Pancreas (tissue), 10 donors: ENCODE results near the gene VGF. TPM values are rescaled to one million over a fixed set of nuclear protein-coding genes. Genes with fewer than 3 reads are reported as not detected.

Source experiments
- ATAC-seq, 4 donors: fragments of 200-7000 bp; cut with Tn5 transposase; one replicate each; pipeline versions ENCODE4 v1.8.0 to v1.9.1; 2020; ENCODE audit warnings: mild to moderate bottlenecking in 4 of 4, moderate library complexity in 4 of 4
- DNase-seq, 6 donors: peaks; one replicate each; pipeline ENCODE4 v3.0.0-alpha.2; 2020
- FAIRE-seq: peaks from 2 replicates; lab custom pipeline; 2012; peaks lifted over from hg19 to GRCh38; lab: Jason Lieb, UNC
- H3K27ac ChIP-seq, 4 donors: fragments of 200-600 bp; sonication (generic); 1 replicate in 3 of 4; 2 replicates in 1 of 4; pipeline versions ENCODE4 v1.5.0 to v1.8.0; 2020
- H3K27me3 ChIP-seq, 4 donors: fragments of 200-600 bp; one replicate each; pipeline ENCODE4 v1.8.0; 2021
- H3K36me3 ChIP-seq, 3 donors: fragments of 200-600 bp; sonication (generic) in 1 of 3; one replicate each; pipeline versions ENCODE4 v1.5.0 to v1.8.0; 2020 to 2021
- H3K4me1 ChIP-seq, 3 donors: fragments of 200-600 bp; one replicate each; pipeline ENCODE4 v1.8.0; 2021
- H3K4me3 ChIP-seq, 4 donors: fragments of 200-600 bp; sonication (generic) in 2 of 4; one replicate each; pipeline versions ENCODE4 v1.5.0 to v1.8.0; 2020 to 2021
- H3K9me3 ChIP-seq, 4 donors: fragments of 200-600 bp; one replicate each; pipeline ENCODE4 v1.8.0; 2021
- CTCF ChIP-seq, 4 donors: fragments of 200-600 bp; sonication (generic) in 3 of 4; IDR thresholded peaks; one replicate each; pipeline versions ENCODE4 v1.5.0 to v1.8.0; 2021; ENCODE audit warnings: antibody characterized with exemption in 4 of 4
- WGBS, 2 donors: extraction: QIAGEN DNeasy Blood & Tissue Kit; methylation state at CpG; one replicate each; pipeline ENCODE4 v1.1.7; 2013; 5-methylcytosine and 5-hydroxymethylcytosine counted together
- intact Hi-C, 3 donors: fragments of 100-400 bp; cut with DNase I; formaldehyde crosslinking; loops; one replicate each; pipeline versions ENCODE4 v1.11.1 to v1.14.2; 2022
- polyA plus RNA-seq, 2 donors: library from polyadenylated mRNA; stranded (reverse); fragments of 200-250 nt; gene quantifications; one replicate each; pipeline ENCODE4 v1.2.3, GENCODE V29; 2013
- total RNA-seq, 6 donors: library from RNA; stranded (reverse); fragmentation: NEBNext Ultra II Directional in 4 of 6; extraction: Animal tissue kit (Norgen Biotek cat#: 25700) in 4 of 6; gene quantifications; one replicate each; pipeline versions ENCODE4 v1.2.1 to v1.2.4, GENCODE V29; 2021 to 2023
- donor health status: healthy with polysubstance abuse.
- donor health status: DM: no; HTN: no; CAD: no; lungs with moderate emphysema.
- donor health status: DM: no; HTN: no; CAD: no.
- donor health status: control.
- donor health status: control.
- donor health status: Bipolar disorder and iron deficiency.
- donor health status: DM: yes; HTN: yes; CAD: no.
- donor health status: DM: no; HTN: no; CAD: no.
- donor health status: DM: no; HTN: no; CAD: no.
- donor health status: DM: yes; HTN: yes; CAD: no.

The VGF gene
- total and polyA plus RNA-seq, 8 donors: 1.3 to 82.7 (median 22.4) TPM

GRCh38 chr7:101172854-101173751 lies 7.7 kb upstream of the VGF start:
- no peak overlapping the region for H3K27ac ChIP-seq
- peaks cover 8 to 13% (median 12%) of the 10 kb centered on the region in 3 donors for H3K4me1 ChIP-seq
- H3K27me3 ChIP-seq: peaks cover 0 to 53% (median 7%) of the 10 kb centered on the region in 4 donors
- peak overlapping the region in 2 of 4 donors; percentile 16 to 26 for H3K4me3 ChIP-seq
- intact Hi-C loops: no loop called here
- DNase-seq: peak; percentile 76 to 95 (median 90)
- 2% methylated on average over 39 to 53 of the region's 53 CpGs for WGBS, 2 donors
- ATAC-seq: peak; percentile 77 to 87 (median 86)
- FAIRE-seq: no peak
- no peaks in the 10 kb centered on the region for H3K9me3 ChIP-seq
- H3K36me3 ChIP-seq: no peaks in the 10 kb centered on the region
- no peak for TF ChIP-seq CTCF (IDR thresholded peaks at IDR 0.05)

DNA sequence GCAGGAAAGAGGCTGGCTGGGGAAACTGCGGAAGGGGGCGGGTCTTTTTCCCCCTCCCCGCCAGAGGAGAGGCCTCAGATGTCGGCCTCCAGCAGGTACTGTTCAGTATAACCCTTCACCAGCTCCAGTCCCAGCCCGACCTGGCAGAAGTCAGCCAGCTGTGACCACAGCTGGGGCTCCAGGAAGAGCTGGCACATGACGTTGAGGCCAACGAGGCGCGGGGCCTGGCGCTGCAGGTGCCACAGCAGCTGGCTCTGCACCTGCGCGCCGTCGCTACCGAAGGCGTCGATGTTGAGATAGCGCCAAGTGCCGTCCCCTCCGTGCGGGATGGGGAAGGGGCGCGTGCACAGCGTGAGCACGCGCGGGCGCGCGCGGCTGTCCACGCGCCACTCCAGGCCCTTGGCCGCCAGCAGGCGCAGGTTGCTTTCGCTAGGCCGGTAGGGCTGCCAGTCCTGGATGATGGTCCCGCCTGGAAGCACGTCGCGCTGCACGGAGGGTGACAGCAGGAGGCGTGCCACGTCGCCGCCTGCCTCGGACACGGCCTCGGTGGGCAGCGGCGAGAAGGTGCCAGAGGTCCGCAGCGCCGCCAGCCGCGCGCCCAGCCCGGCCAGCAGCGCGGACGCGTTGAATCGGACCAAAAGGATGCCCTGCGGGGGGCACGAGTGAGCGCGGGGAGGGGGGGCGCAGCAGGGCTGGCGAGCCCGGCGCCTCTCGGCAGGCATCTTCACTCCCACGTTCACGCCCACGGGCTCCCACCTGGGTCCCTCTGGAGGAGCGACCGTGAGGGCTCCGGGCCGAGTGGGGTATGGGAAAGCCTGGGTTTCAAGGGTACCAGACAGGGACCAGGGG lies 6.9 kb upstream of the VGF start:
- intact Hi-C loops: no loop called here
- no peaks in the 10 kb centered on the region for H3K36me3 ChIP-seq
- peak in 1 of 6 donors; percentile 48 for DNase-seq
- H3K4me3 ChIP-seq: peak overlapping the region in 1 of 4 donors; percentile 26
- ATAC-seq: peak in 2 of 4 donors; percentile 8 to 25
- H3K27ac ChIP-seq: no peak overlapping the region
- H3K4me1 ChIP-seq: peaks cover 8 to 13% (median 12%) of the 10 kb centered on the region in 3 donors
- no peak for TF ChIP-seq CTCF (IDR thresholded peaks at IDR 0.05)
- FAIRE-seq: no peak
- no peaks in the 10 kb centered on the region for H3K9me3 ChIP-seq
- 0 to 2% methylated on average over 47 to 79 of the region's 79 CpGs for WGBS, 2 donors
- peaks cover 0 to 53% (median 7%) of the 10 kb centered on the region in 4 donors for H3K27me3 ChIP-seq

- ATAC-seq (no peak), DNase-seq (no peak), FAIRE-seq (no peak)
- peaks cover 8 to 13% (median 12%) of the 10 kb centered on the region in 3 donors for H3K4me1 ChIP-seq
- no peaks in the 10 kb centered on the region for H3K9me3 ChIP-seq
- 2 to 6% methylated on average over 13 of the region's 13 CpGs for WGBS, 2 donors
- H3K4me3 ChIP-seq: no peak overlapping the region
- H3K27ac ChIP-seq: no peak overlapping the region
- H3K36me3 ChIP-seq: no peaks in the 10 kb centered on the region
- peaks cover 0 to 53% (median 7%) of the 10 kb centered on the region in 4 donors for H3K27me3 ChIP-seq
- intact Hi-C loops: no loop called here
- no peak for TF ChIP-seq CTCF (IDR thresholded peaks at IDR 0.05)
Observed at GRCh38 chr7:101171442-101171837, 6.1 kb upstream of the VGF start.

DNA sequence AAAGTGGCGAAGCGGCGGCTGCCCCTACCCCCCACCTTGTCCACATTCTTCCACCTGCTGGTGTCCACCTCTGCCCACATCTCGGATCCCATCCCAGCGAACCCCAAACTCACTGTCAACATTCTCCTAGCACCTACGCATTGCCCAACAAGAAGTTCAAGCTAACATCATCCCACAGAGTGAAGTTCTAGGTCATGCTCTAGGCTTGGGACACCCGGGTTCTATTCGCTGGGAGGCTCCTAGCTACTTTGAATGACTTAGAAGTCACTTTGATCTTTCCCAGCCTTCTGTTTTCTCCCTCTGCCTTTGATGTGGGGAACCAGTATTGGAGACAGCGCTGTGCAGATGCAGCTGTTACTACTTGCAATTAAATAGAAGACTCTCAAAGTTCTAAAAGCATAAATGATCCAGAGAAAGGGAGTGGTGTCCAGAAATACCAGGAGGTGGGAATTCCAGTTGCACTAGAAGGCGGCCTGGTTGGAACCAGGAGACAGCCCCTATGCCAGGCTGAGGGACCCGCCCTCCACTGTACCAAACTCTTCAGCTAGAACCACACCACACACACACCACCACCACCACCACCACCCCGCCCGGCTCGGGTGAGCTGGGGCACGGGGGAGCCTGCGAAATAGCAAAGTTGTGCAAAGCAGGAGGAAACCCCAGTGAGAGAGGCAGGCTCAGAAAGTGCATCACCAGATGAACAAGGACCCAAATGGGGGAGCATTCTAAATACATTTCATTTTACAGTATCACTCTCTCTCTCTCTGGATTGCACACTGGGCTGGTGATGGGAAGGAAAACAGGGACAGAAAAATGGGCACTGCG lies 5.5 kb upstream of the VGF start:
- 9 to 10% methylated on average over 17 of the region's 17 CpGs for WGBS, 2 donors
- no peak for TF ChIP-seq CTCF (IDR thresholded peaks at IDR 0.05)

More for the DNA sequence above, 5.5 kb upstream of the VGF start:
- FAIRE-seq: no peak
- intact Hi-C loops: no loop called here
- Histone ChIP-seq H3K27ac (no peak overlapping the region), H3K9me3 (no peaks in the 10 kb centered on the region), H3K4me1 (peaks cover 8 to 15% (median 14%) of the 10 kb centered on the region in 3 donors), H3K27me3 (peaks cover 0 to 49% (median 7%) of the 10 kb centered on the region in 4 donors), H3K4me3 (no peak overlapping the region), H3K36me3 (no peaks in the 10 kb centered on the region)
- DNase-seq: no peak
- ATAC-seq: no peak
